GM18858 (cell line): ENCODE results near the gene STIM2.

Experiments used
- ATAC-seq: cut with Tn5 transposase; IDR thresholded peaks from one replicate; pipeline ENCODE4 v1.9.1; 2021; ENCODE audit not compliant: unreplicated experiment

The STIM2 gene

GRCh38 chr4:26896636-26897035, 36.0 kb downstream of the STIM2 start:
- ATAC-seq = no peak

- ATAC-seq = no peak
These were observed 39.4 kb downstream of the STIM2 start for GRCh38 chr4:26899991-26900390.

GRCh38 chr4:26900765-26901164, 40.1 kb downstream of the STIM2 start:
- no peak for ATAC-seq

GRCh38 chr4:26905172-26905571, 44.5 kb downstream of the STIM2 start:
- ATAC-seq = no peak

- no peak for ATAC-seq
These were observed 47.3 kb downstream of the STIM2 start for GRCh38 chr4:26907731-26908599.

- no peak for ATAC-seq
These were observed 48.7 kb downstream of the STIM2 start for GRCh38 chr4:26909369-26909768.

GRCh38 chr4:26911254-26911653, 50.6 kb downstream of the STIM2 start:
- no peak for ATAC-seq

GRCh38 chr4:26912069-26912468, 51.4 kb downstream of the STIM2 start:
- ATAC-seq = no peak

- peak; percentile 33 for ATAC-seq
These were observed 52.2 kb downstream of the STIM2 start for GRCh38 chr4:26912810-26913209.

- no peak for ATAC-seq
These were observed 55.6 kb downstream of the STIM2 start for GRCh38 chr4:26916195-26916594.

GRCh38 chr4:26930964-26931363, 70.3 kb downstream of the STIM2 start:
- ATAC-seq = no peak

- ATAC-seq = no peak
These were observed 70.8 kb downstream of the STIM2 start for GRCh38 chr4:26931451-26931850.

GRCh38 chr4:26931966-26932365, 71.3 kb downstream of the STIM2 start:
- no peak for ATAC-seq

GRCh38 chr4:26935397-26935796, 74.8 kb downstream of the STIM2 start:
- ATAC-seq = no peak

- ATAC-seq = no peak
These were observed 75.8 kb downstream of the STIM2 start for GRCh38 chr4:26936284-26937065.

GRCh38 chr4:26937139-26937538, 76.5 kb downstream of the STIM2 start:
- peak; percentile 56 for ATAC-seq

- no peak for ATAC-seq
These were observed 76.9 kb downstream of the STIM2 start for GRCh38 chr4:26937567-26937966.

GRCh38 chr4:26938516-26938915, 77.9 kb downstream of the STIM2 start:
- no peak for ATAC-seq

- no peak for ATAC-seq
These were observed 81.3 kb downstream of the STIM2 start for GRCh38 chr4:26941951-26942350.

GRCh38 chr4:26942871-26943270, 82.2 kb downstream of the STIM2 start:
- no peak for ATAC-seq

- no peak for ATAC-seq
These were observed 82.8 kb downstream of the STIM2 start for GRCh38 chr4:26943391-26943790.

GRCh38 chr4:26945794-26946193, 85.2 kb downstream of the STIM2 start:
- ATAC-seq = no peak
